Measurements from ENCODE around the gene UBA52. TPM values are rescaled to one million over a fixed set of nuclear protein-coding genes. Genes with fewer than 3 reads are reported as not detected.
A peak's percentile ranks its signal among the peaks of the same experiment; 100 is the strongest.

UBA52 gene
- total and polyA plus RNA-seq, 2 donors (not counting 1 experiment from before 2014, with no cell fraction given) = 1,837 to 5,694 TPM

DNA sequence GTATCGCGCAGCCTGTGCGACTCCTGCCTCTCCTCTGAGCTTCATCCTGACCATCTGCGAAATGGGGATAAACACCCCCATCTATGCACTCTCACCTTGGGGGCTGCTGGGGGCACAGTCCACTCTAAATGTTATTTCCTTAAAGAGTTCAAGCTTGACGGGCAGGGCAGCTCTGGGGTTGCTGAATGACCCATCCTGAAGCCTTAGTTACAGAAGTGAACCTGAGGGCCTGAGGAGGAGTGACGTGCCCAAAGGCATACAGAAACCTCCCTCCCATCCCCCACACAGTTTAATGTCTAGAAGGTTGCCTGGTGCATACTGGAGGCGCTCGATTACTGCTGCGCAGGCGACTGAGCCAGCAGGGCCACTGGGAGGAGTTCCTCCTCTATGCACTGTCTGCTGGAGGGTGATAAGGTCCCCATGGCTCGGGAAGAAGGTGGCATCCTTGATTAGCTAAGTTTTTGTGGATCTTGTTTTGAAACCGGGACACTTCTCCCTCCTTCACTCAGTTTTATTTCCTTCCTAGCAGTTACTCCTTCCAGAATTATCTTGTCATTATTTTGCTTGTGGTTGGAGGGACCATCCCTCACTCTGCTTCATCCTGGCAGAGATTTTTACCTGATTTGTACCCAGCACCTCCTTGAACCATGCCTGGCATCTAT is 27.7 kb upstream of the UBA52 start:
- H3K4me2 ChIP-seq (replicated peaks; ENCODE audit: low read depth, low read length, poor library complexity, severe bottlenecking) = peak overlapping the region; percentile 91
- peaks cover 20% of the 10 kb centered on the region for H3K79me2 ChIP-seq (ENCODE audit: control insufficient read depth, insufficient read depth, low read length)
- no peaks in the 10 kb centered on the region for H4K20me1 ChIP-seq (ENCODE audit: control insufficient read depth, insufficient read depth, low read length, poor library complexity, severe bottlenecking)
- intact Hi-C loops (cut with micrococcal nuclease) = loop anchor here (1.0 to 5.0 kb wide), 4 partner anchors 13 to 43 kb away; partner anchors contain the start of genes ELL, KXD1, REX1BD and UBA52
- Mint-ChIP-seq H3K9me3 (ENCODE audit: insufficient read depth) (no peaks in the 10 kb centered on the region), H3K4me3 (peak overlapping the region; percentile 96), H3K27me3 (no peaks in the 10 kb centered on the region), H3K4me1 (peaks cover 20% of the 10 kb centered on the region), H3K27ac (peak overlapping the region; percentile 96)
- H3K4me3 ChIP-seq (ENCODE audit: control extremely low read depth in 1 of 5, extremely low read depth in 1 of 5, insufficient read depth in 1 of 5, low read depth in 2 of 5, low read length in 4 of 5) = peak overlapping the region; percentile 42 to 73 (median 67)
- H3K36me3 ChIP-seq (replicated peaks in 1 of 2; ENCODE audit: control extremely low read depth in 1 of 2, control insufficient read depth in 1 of 2, extremely low read depth in 1 of 2, insufficient read depth in 2 of 2, low read length in 1 of 2) = peaks cover 0 to 19% of the 10 kb centered on the region in 2 experiments
- ChIA-PET POLR2A (interaction anchor here (0.7 to 3.4 kb wide), 4 partner anchors 12 to 319 kb away, joined by 3 to 32 read pairs (median 12); partner anchors contain the start of genes ELL and KXD1), CTCF (interaction anchor here (0.5 to 2.0 kb wide), 7 partner anchors 13 to 623 kb away, joined by 3 to 11 read pairs (median 4); partner anchors contain the start of genes KXD1 and REX1BD)
- H3K4me1 ChIP-seq (ENCODE audit: control insufficient read depth in 2 of 2, insufficient read depth in 2 of 2, low read length in 2 of 2) = peaks cover 14 to 20% of the 10 kb centered on the region in 2 donors
- H3K27ac ChIP-seq (ENCODE audit: low read length in 2 of 2) = peak overlapping the region; percentile 51 to 54
- peak; percentile 79 for DNase-seq
- peak overlapping the region; percentile 69 for H3K9ac ChIP-seq (ENCODE audit: low read length)
- no peak for TF ChIP-seq EZH2 (IDR thresholded peaks at IDR 0.05; ENCODE audit: borderline replicate concordance, insufficient read depth, low read depth, low read length, poor library complexity, severe bottlenecking)
- TF ChIP-seq, protein P1, sequence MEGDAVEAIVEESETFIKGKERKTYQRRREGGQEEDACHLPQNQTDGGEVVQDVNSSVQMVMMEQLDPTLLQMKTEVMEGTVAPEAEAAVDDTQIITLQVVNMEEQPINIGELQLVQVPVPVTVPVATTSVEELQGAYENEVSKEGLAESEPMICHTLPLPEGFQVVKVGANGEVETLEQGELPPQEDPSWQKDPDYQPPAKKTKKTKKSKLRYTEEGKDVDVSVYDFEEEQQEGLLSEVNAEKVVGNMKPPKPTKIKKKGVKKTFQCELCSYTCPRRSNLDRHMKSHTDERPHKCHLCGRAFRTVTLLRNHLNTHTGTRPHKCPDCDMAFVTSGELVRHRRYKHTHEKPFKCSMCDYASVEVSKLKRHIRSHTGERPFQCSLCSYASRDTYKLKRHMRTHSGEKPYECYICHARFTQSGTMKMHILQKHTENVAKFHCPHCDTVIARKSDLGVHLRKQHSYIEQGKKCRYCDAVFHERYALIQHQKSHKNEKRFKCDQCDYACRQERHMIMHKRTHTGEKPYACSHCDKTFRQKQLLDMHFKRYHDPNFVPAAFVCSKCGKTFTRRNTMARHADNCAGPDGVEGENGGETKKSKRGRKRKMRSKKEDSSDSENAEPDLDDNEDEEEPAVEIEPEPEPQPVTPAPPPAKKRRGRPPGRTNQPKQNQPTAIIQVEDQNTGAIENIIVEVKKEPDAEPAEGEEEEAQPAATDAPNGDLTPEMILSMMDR (IDR thresholded peaks at IDR 0.05) = no peak
- peak overlapping the region; percentile 83 for H2AFZ ChIP-seq (ENCODE audit: insufficient read depth, low read depth, low read length, poor library complexity, severe bottlenecking)
- no peaks in the 10 kb centered on the region for H3K27me3 ChIP-seq (replicated peaks in 1 of 4; ENCODE audit: control extremely low read depth in 1 of 4, control insufficient read depth in 3 of 4, insufficient read depth in 4 of 4, low read length in 3 of 4)
- no peaks in the 10 kb centered on the region for H3K9me3 ChIP-seq (ENCODE audit: control extremely low read depth in 1 of 3, control insufficient read depth in 2 of 3, insufficient read depth in 1 of 3, low read length in 2 of 3)
- 0% methylated on average over 8 of the region's 12 CpGs for WGBS (ENCODE audit: insufficient coverage)
- ATAC-seq (ENCODE audit: low read depth) = peak; percentile 51

DNA sequence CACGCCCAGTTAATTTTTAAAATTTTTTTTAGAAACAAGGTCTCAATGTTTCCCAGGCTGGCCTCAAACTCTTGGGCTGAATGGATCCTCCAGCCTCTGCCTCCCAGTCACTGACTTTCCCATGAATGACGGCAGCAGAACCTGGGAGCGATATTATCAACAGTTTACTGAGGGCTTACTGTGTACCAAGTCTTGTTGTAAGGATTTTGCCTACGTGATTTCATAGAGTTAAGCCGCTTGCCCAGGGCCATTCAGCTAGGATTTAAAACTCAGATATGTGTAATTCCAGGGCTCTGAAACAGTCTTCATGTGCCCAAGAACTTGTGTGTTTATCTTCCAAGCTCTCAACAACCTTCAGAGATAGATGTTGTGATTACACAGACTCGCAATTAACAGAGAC is 20.0 kb upstream of the UBA52 start:
- Histone ChIP-seq H3K4me2 (replicated peaks; ENCODE audit: low read depth, low read length, poor library complexity, severe bottlenecking) (no peak overlapping the region), H3K4me3 (ENCODE audit: control extremely low read depth in 1 of 5, extremely low read depth in 1 of 5, insufficient read depth in 1 of 5, low read depth in 2 of 5, low read length in 4 of 5) (no peak overlapping the region), H3K27ac (ENCODE audit: low read length in 2 of 2) (no peak overlapping the region), H4K20me1 (ENCODE audit: control insufficient read depth, insufficient read depth, low read length, poor library complexity, severe bottlenecking) (no peaks in the 10 kb centered on the region), H3K79me2 (ENCODE audit: control insufficient read depth, insufficient read depth, low read length) (no peaks in the 10 kb centered on the region), H3K4me1 (ENCODE audit: control insufficient read depth in 2 of 2, insufficient read depth in 2 of 2, low read length in 2 of 2) (no peaks in the 10 kb centered on the region), H2AFZ (ENCODE audit: insufficient read depth, low read depth, low read length, poor library complexity, severe bottlenecking) (no peak overlapping the region), H3K27me3 (replicated peaks in 1 of 4; ENCODE audit: control extremely low read depth in 1 of 4, control insufficient read depth in 3 of 4, insufficient read depth in 4 of 4, low read length in 3 of 4) (no peaks in the 10 kb centered on the region), H3K36me3 (replicated peaks in 1 of 2; ENCODE audit: control extremely low read depth in 1 of 2, control insufficient read depth in 1 of 2, extremely low read depth in 1 of 2, insufficient read depth in 2 of 2, low read length in 1 of 2) (no peaks in the 10 kb centered on the region), H3K9me3 (ENCODE audit: control extremely low read depth in 1 of 3, control insufficient read depth in 2 of 3, insufficient read depth in 1 of 3, low read length in 2 of 3) (no peaks in the 10 kb centered on the region), H3K9ac (ENCODE audit: low read length) (no peak overlapping the region)
- WGBS (ENCODE audit: insufficient coverage) = 83% methylated on average over 3 of the region's 6 CpGs
- no peaks in the 10 kb centered on the region for H3K27me3 Mint-ChIP-seq
- POLR2A ChIA-PET = interaction anchor here (0.6 kb wide), 1 partner anchor 10 kb away, joined by 4 read pairs; no protein-coding TSS in a partner anchor
- H3K9me3 Mint-ChIP-seq (ENCODE audit: insufficient read depth) = no peaks in the 10 kb centered on the region
- H3K4me1 Mint-ChIP-seq = no peaks in the 10 kb centered on the region
- DNase-seq (no peak), ATAC-seq (ENCODE audit: low read depth) (no peak)
- intact Hi-C loops (cut with micrococcal nuclease) = no loop called here
- TF ChIP-seq, protein P1 (IDR thresholded peaks at IDR 0.05) = no peak
- H3K4me3 Mint-ChIP-seq = no peak overlapping the region
- CTCF ChIA-PET = interaction anchor here (0.9 kb wide), 1 partner anchor 20 kb away, joined by 3 read pairs; the partner anchor contains the start of gene UBA52
- H3K27ac Mint-ChIP-seq = no peak overlapping the region

Measured in B cell (primary cell).